Peyer's patch (tissue), 4 donors: Measurements from ENCODE around the gene ZMYND12. TPM values are rescaled to one million over a fixed set of nuclear protein-coding genes. Genes with fewer than 3 reads are reported as not detected.
A peak's percentile ranks its signal among the peaks of the same experiment; 100 is the strongest.

Source experiments
- DNase-seq, 3 donors: peaks; one replicate each; pipeline ENCODE4 v3.0.0-alpha.2; 2017 to 2019
- H3K27ac ChIP-seq, 4 donors: fragments of 200-600 bp; sonication (generic); one replicate each; pipeline ENCODE4 v1.5.1; 2016 to 2019
- H3K27me3 ChIP-seq, 2 donors: fragments of 200-600 bp; sonication (generic); one replicate each; pipeline ENCODE4 v1.5.1; 2019
- H3K36me3 ChIP-seq, 3 donors: fragments of 200-600 bp; sonication (generic); one replicate each; pipeline ENCODE4 v1.5.1; 2016 to 2019
- H3K4me1 ChIP-seq, 4 donors: fragments of 200-600 bp; sonication (generic); one replicate each; pipeline ENCODE4 v1.5.1; 2016 to 2019
- H3K4me3 ChIP-seq, 4 donors: fragments of 200-600 bp; sonication (generic); 1 replicate in 3 of 4; 2 replicates in 1 of 4; pipeline ENCODE4 v1.5.1; 2016 to 2019; ENCODE audit warnings: mild to moderate bottlenecking in 1 of 4
- H3K9me3 ChIP-seq, 4 donors: fragments of 200-600 bp; sonication (generic); one replicate each; pipeline ENCODE4 v1.5.1; 2016 to 2019; ENCODE audit warnings: mild to moderate bottlenecking in 1 of 4
- POLR2A ChIP-seq, 2 donors: fragments of 450-650 bp; IDR thresholded peaks; one replicate each; pipeline ENCODE4 v1.5.1; 2017; ENCODE audit warnings: antibody characterized with exemption in 2 of 2, mild to moderate bottlenecking in 2 of 2, moderate library complexity in 2 of 2
- total RNA-seq, 4 donors: library from RNA; depleted of rRNA; stranded (reverse); fragments of >200 nt; gene quantifications; one replicate each; pipeline ENCODE4 v1.1.0, GENCODE V29; 2016
- TF ChIP-seq, protein P1 (sequence below), 6 experiments: fragments of 450-650 bp in 4 of 6; fragments of 200-600 bp in 2 of 6; sonication (generic) in 1 of 6; IDR thresholded peaks; one replicate each; pipeline ENCODE4 v1.5.1; 2017 to 2019; ENCODE audit warnings: antibody characterized with exemption in 6 of 6, mild to moderate bottlenecking in 3 of 6, moderate library complexity in 1 of 6

The ZMYND12 gene
- total RNA-seq, 4 donors from 2014 or later, result 0.54 to 3.0 (median 1.9) TPM; not detected in 1

DNA sequence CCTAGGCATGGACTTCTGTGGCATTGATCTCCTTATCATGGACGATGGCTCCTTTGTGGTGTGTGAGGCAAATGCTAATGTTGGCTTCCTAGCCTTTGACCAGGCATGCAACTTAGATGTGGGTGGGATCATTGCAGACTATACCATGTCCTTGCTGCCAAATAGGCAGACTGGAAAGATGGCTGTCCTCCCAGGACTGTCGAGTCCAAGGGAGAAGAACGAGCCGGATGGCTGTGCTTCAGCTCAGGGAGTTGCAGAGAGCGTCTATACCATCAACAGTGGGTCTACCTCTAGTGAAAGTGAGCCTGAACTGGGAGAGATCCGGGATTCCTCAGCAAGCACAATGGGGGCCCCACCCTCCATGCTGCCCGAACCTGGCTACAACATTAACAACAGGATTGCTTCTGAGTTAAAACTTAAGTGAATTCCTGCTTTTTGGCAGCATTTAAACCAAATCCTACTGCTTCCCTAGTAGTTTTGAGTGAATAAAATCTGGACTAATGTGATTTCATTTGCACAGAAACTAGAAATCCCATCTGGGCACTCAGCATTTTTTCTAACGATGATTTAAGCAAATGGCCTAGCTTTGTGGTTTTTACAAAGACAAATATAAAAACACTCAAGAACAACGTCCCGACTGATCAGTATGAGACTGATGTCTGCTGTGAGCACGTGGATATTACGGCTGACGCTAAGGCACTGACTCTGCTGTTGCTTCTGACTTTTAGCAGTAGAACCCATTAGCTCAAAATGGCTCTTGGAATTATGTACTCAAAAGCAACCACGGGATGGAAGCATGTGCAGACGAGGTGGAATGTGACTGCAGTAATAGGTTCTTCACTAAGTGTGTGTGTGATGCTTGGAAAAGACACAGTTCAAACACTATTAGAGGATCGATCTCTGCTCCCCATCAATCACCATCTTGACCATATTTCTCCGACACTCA, 41.0 kb downstream of the ZMYND12 start:
- Histone ChIP-seq H3K36me3 (no peaks in the 10 kb centered on the region), H3K27ac (no peak overlapping the region), H3K9me3 (no peaks in the 10 kb centered on the region), H3K27me3 (no peaks in the 10 kb centered on the region), H3K4me1 (no peaks in the 10 kb centered on the region), H3K4me3 (no peak overlapping the region)
- TF ChIP-seq, protein P1, sequence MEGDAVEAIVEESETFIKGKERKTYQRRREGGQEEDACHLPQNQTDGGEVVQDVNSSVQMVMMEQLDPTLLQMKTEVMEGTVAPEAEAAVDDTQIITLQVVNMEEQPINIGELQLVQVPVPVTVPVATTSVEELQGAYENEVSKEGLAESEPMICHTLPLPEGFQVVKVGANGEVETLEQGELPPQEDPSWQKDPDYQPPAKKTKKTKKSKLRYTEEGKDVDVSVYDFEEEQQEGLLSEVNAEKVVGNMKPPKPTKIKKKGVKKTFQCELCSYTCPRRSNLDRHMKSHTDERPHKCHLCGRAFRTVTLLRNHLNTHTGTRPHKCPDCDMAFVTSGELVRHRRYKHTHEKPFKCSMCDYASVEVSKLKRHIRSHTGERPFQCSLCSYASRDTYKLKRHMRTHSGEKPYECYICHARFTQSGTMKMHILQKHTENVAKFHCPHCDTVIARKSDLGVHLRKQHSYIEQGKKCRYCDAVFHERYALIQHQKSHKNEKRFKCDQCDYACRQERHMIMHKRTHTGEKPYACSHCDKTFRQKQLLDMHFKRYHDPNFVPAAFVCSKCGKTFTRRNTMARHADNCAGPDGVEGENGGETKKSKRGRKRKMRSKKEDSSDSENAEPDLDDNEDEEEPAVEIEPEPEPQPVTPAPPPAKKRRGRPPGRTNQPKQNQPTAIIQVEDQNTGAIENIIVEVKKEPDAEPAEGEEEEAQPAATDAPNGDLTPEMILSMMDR (IDR thresholded peaks at IDR 0.05), result no peak
- TF ChIP-seq POLR2A (IDR thresholded peaks at IDR 0.05), result no peak
- no peak for DNase-seq

GRCh38 chr1:42403880-42404400, 51.9 kb downstream of the ZMYND12 start:
- Histone ChIP-seq H3K4me1 (no peaks in the 10 kb centered on the region), H3K27ac (no peak overlapping the region), H3K4me3 (no peak overlapping the region), H3K9me3 (no peaks in the 10 kb centered on the region), H3K36me3 (no peaks in the 10 kb centered on the region), H3K27me3 (no peaks in the 10 kb centered on the region)
- DNase-seq, result no peak
- no peak for TF ChIP-seq POLR2A (IDR thresholded peaks at IDR 0.05)
- TF ChIP-seq, protein P1 (IDR thresholded peaks at IDR 0.05), result peak in 2 of 6 experiments; percentile 7 to 28

GRCh38 chr1:42399315-42400100, 56.3 kb downstream of the ZMYND12 start:
- Histone ChIP-seq H3K36me3 (no peaks in the 10 kb centered on the region), H3K4me1 (no peaks in the 10 kb centered on the region), H3K4me3 (no peak overlapping the region), H3K9me3 (no peaks in the 10 kb centered on the region), H3K27me3 (no peaks in the 10 kb centered on the region), H3K27ac (no peak overlapping the region)
- no peak for DNase-seq
- TF ChIP-seq POLR2A (IDR thresholded peaks at IDR 0.05), result no peak
- TF ChIP-seq, protein P1 (IDR thresholded peaks at IDR 0.05), result no peak

DNA sequence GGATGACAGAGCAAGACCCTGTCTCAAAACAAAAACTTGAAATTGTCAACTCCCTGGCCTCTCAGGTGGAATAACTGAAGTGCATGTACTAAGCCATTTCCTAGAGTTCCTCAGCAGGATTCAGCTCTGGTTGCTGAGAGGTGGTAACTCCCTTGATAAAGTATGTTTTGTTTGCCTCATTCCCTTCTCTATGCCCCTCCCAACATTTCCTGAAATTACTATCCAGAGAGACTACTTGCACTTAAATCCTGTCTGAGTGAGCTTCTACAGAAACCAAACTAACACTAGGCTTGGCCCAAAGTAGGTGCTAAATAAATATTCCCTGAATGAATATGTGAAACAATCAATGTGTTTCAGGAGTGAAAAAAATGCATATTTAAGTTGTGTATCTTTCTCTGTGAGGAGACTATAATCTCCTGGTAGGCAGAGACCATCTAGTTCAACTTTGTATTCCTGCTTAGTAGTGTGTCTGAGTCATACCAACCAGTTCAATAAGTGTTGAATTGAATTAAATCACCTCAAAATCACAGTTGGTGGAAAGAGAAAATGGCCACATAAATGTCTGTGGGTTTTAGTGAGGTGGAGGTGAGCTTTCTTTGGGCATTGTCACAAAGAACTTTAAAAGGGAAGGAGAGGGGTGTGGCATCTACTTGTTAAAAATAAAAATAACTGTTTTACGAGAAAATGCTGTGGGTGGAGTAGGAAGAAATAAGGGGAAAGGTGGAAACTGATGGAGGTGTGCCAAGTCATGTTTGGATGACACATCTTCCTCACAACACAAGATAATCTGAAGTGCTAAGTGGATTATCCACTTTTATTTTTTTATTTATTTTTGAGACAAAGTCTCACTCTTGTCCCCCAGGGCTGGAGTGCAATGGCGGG, 62.6 kb downstream of the ZMYND12 start:
- TF ChIP-seq, protein P1 (IDR thresholded peaks at IDR 0.05), result no peak
- no peak for TF ChIP-seq POLR2A (IDR thresholded peaks at IDR 0.05)

DNA sequence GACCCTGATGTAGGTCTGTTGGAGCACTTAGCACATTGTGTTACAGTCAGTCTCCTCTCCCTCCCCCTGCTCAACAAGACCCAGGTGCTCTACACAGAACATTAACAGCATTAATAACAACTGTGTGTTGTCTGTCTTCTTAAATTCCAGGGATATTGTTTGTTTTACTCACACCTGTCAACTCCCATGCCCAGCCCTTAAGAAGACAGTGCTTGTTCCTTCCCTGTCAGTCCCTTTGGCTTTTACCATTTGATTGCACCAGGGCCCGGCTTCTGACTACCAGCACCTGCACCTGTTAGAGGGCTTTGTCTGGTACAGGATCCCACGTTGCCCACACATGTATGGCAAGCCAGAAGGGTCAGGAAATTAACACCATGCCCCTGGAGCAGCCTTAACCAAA, 63.6 kb downstream of the ZMYND12 start:
- Histone ChIP-seq H3K9me3 (no peaks in the 10 kb centered on the region), H3K4me3 (no peak overlapping the region), H3K36me3 (no peaks in the 10 kb centered on the region), H3K27ac (no peak overlapping the region), H3K4me1 (no peaks in the 10 kb centered on the region), H3K27me3 (no peaks in the 10 kb centered on the region)
- TF ChIP-seq, protein P1 (IDR thresholded peaks at IDR 0.05), result no peak
- TF ChIP-seq POLR2A (IDR thresholded peaks at IDR 0.05), result no peak
- DNase-seq, result no peak

More for the DNA sequence above, 62.6 kb downstream of the ZMYND12 start:
- H3K4me1 ChIP-seq, result no peaks in the 10 kb centered on the region
- no peaks in the 10 kb centered on the region for H3K27me3 ChIP-seq
- no peaks in the 10 kb centered on the region for H3K9me3 ChIP-seq
- DNase-seq, result no peak
- no peak overlapping the region for H3K4me3 ChIP-seq
- H3K27ac ChIP-seq, result no peak overlapping the region
- no peaks in the 10 kb centered on the region for H3K36me3 ChIP-seq
